ENCODE results near the gene TESK1. TPM values are rescaled to one million over a fixed set of nuclear protein-coding genes. Genes with fewer than 3 reads are reported as not detected.

Gene TESK1
- total and polyA plus RNA-seq, 9 donors = 13.2 to 51.1 (median 35.0) TPM

DNA sequence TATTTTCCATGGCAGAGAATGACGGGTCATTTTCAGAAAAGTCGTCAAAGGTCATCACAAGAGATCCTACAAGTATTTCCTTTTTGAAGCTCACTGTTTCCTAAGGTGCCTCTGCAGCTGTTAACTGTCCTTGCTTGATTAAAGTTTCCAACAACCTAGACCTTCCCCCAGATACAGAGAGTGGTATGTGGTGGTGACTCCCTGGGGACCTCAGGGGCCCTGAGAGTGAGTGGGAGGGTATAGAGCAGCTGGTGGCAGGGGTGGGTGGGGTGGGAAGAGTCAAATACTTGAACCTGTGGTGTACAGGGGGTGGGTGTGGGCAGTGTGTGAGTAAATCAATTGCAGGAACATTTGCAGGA is 14.7 kb downstream of the TESK1 start:
- Histone ChIP-seq H3K9me3 (no peaks in the 10 kb centered on the region), H3K27me3 (no peaks in the 10 kb centered on the region), H3K4me3 (no peak overlapping the region), H3K36me3 (no peaks in the 10 kb centered on the region), H3K4me1 (ENCODE audit: insufficient read depth) (no peaks in the 10 kb centered on the region), H3K27ac (no peak overlapping the region)
- DNase-seq = no peak
- 48 to 52% (median 49%) methylated on average over 2 of the region's 2 CpGs for WGBS, 3 donors
- intact Hi-C loops (cut with DNase I) = no loop called here
- TF ChIP-seq, protein P1, sequence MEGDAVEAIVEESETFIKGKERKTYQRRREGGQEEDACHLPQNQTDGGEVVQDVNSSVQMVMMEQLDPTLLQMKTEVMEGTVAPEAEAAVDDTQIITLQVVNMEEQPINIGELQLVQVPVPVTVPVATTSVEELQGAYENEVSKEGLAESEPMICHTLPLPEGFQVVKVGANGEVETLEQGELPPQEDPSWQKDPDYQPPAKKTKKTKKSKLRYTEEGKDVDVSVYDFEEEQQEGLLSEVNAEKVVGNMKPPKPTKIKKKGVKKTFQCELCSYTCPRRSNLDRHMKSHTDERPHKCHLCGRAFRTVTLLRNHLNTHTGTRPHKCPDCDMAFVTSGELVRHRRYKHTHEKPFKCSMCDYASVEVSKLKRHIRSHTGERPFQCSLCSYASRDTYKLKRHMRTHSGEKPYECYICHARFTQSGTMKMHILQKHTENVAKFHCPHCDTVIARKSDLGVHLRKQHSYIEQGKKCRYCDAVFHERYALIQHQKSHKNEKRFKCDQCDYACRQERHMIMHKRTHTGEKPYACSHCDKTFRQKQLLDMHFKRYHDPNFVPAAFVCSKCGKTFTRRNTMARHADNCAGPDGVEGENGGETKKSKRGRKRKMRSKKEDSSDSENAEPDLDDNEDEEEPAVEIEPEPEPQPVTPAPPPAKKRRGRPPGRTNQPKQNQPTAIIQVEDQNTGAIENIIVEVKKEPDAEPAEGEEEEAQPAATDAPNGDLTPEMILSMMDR (IDR thresholded peaks at IDR 0.05) = no peak
- TF ChIP-seq POLR2A (IDR thresholded peaks at IDR 0.05) (no peak), EP300 (IDR thresholded peaks at IDR 0.05) (no peak)

DNA sequence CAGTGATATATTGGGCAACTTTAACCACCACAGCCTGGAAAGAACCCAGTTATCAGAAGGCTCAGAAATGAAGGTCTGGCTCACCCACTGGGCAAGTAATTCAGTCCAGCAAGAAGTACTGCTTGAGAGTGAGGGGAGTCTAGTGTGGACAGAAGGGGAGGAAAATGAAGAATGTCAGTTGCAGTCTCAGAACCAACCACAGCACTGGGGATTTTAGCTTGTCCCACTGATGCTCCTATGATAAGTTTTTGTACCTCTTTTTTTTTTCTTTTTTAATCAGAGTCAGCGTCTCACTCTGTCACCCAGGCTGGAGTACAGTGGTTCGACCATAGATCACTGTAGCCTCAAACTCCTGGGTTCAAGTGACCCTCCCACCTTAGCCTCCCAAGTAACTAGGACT is 22.5 kb downstream of the TESK1 start:
- H3K27ac ChIP-seq = no peak overlapping the region
- DNase-seq = no peak
- TF ChIP-seq, protein P1 (IDR thresholded peaks at IDR 0.05) = no peak
- TF ChIP-seq POLR2A (IDR thresholded peaks at IDR 0.05) = no peak
- no peak for TF ChIP-seq EP300 (IDR thresholded peaks at IDR 0.05)

DNA sequence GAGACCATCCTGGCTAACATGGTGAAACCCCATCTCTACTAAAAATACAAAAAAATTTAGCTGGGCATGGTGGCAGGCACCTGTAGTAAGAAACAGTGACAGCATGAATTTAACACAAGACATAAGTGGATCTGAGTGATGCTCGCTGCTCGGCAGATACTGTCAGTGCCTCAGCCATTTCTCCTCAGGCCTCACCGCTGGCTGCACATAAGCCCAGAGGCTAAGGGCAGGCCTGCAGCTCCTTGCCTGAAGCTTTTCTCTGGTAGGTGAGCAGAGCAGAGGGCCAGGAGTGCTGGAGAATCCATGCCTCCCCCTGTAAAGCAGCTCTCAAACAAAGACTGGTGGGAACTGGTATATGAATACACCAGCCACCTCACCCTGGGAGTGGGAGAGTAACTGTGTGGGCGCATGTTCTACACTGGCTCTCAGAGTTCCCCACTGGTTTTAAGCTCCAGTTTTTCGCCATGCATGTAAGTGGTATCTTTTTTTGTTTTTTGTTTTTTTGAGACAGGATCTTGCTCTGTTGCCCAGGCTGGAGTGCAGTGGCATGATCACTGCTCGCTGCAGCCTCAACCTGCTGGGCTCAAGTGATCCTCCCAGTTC is 23.4 kb downstream of the TESK1 start:
- Histone ChIP-seq H3K36me3 (no peaks in the 10 kb centered on the region), H3K27me3 (no peaks in the 10 kb centered on the region), H3K4me3 (no peak overlapping the region), H3K27ac (no peak overlapping the region), H3K4me1 (ENCODE audit: insufficient read depth) (no peaks in the 10 kb centered on the region), H3K9me3 (no peaks in the 10 kb centered on the region)
- 89 to 92% (median 92%) methylated on average over 6 of the region's 6 CpGs for WGBS, 3 donors
- no peak for DNase-seq
- intact Hi-C loops (cut with DNase I) = no loop called here
- no peak for TF ChIP-seq EP300 (IDR thresholded peaks at IDR 0.05)
- TF ChIP-seq POLR2A (IDR thresholded peaks at IDR 0.05) = no peak
- TF ChIP-seq, protein P1 (IDR thresholded peaks at IDR 0.05) = no peak

More for the DNA sequence above, 22.5 kb downstream of the TESK1 start:
- Histone ChIP-seq H3K4me1 (ENCODE audit: insufficient read depth) (no peaks in the 10 kb centered on the region), H3K9me3 (no peaks in the 10 kb centered on the region), H3K36me3 (no peaks in the 10 kb centered on the region), H3K27me3 (no peaks in the 10 kb centered on the region), H3K4me3 (no peak overlapping the region)
- WGBS, 3 donors = 85 to 94% (median 86%) methylated on average over 2 of the region's 2 CpGs
- intact Hi-C loops (cut with DNase I) = no loop called here

DNA sequence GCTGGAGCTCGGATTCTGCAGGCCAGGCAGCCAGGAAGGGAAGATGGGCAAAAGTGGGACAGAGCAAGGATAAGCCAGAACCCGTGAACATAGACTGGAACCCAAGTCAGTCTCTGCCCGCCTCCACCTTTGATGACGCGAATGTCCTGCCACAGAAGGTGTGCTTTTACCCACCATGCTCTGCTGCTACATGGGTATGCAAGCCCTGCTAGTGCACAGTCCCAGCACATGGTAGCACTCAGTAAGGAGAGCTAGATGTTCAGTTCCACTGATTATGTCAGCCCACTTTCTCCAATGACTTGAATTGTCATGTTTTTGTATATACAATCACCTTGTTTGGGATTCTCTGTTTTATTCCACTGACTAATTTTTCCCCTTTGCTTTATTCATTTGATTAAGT is 24.5 kb downstream of the TESK1 start:
- TF ChIP-seq POLR2A (IDR thresholded peaks at IDR 0.05) (no peak), EP300 (IDR thresholded peaks at IDR 0.05) (no peak)
- TF ChIP-seq, protein P1 (IDR thresholded peaks at IDR 0.05) = no peak
- WGBS, 3 donors = 83 to 87% (median 84%) methylated on average over 5 of the region's 5 CpGs
- Histone ChIP-seq H3K36me3 (no peaks in the 10 kb centered on the region), H3K4me3 (no peak overlapping the region), H3K9me3 (no peaks in the 10 kb centered on the region), H3K27me3 (no peaks in the 10 kb centered on the region), H3K27ac (no peak overlapping the region), H3K4me1 (ENCODE audit: insufficient read depth) (no peaks in the 10 kb centered on the region)
- intact Hi-C loops (cut with DNase I) = no loop called here
- no peak for DNase-seq
